Body of pancreas (tissue), 4 donors: ENCODE measurements around the gene NFKB1. TPM values are rescaled to one million over a fixed set of nuclear protein-coding genes. Genes with fewer than 3 reads are reported as not detected.
"Not testable (repeated sequence)": the region's sequence is repeated elsewhere in the genome, so short reads cannot be mapped to it uniquely, and the experiment has no call there.

Source experiments
- ATAC-seq: fragments of 150-250 bp; one replicate; pipeline ENCODE4 v1.9.1; 2016
- DNase-seq, 4 donors: peaks; one replicate each; pipeline ENCODE4 v3.0.0-alpha.2; 2019
- H3K27ac ChIP-seq, 4 donors: fragments of 200-600 bp; sonication (generic); 1 replicate in 3 of 4; 2 replicates in 1 of 4; pipeline versions ENCODE4 v1.5.1 to v1.6.1; 2016 to 2019; ENCODE audit warnings: mild to moderate bottlenecking in 1 of 4, mixed read lengths in 1 of 4, moderate library complexity in 1 of 4
- H3K27me3 ChIP-seq, 2 donors: fragments of 200-600 bp; sonication (generic); one replicate each; pipeline ENCODE4 v1.6.0; 2016; ENCODE audit warnings: mild to moderate bottlenecking in 1 of 2
- H3K36me3 ChIP-seq, 2 donors: fragments of 200-600 bp; sonication (generic); replicated peaks in 1 of 2; 2 replicates each; pipeline ENCODE4 v1.5.1; 2016; ENCODE audit warnings: low read depth in 2 of 2; ENCODE audit not compliant: insufficient read depth in 1 of 2
- H3K4me1 ChIP-seq: fragments of 200-600 bp; sonication (generic); one replicate; pipeline ENCODE4 v1.6.0; 2016
- H3K4me3 ChIP-seq, 2 donors: fragments of 200-600 bp; sonication (generic); 1 replicate in 1 of 2; 2 replicates in 1 of 2; pipeline ENCODE4 v1.5.1; 2016 to 2019
- H3K9me3 ChIP-seq, 3 donors: fragments of 200-600 bp; sonication (generic); 1 replicate in 2 of 3; 2 replicates in 1 of 3; pipeline ENCODE4 v1.5.1; 2016
- POLR2A ChIP-seq, 3 donors: fragments of 450-650 bp; IDR thresholded peaks; one replicate each; pipeline ENCODE4 v1.6.1; 2016; ENCODE audit warnings: antibody characterized with exemption in 3 of 3, mild to moderate bottlenecking in 2 of 3
- WGBS, 2 donors: methylation state at CpG; one replicate each; pipeline ENCODE4 v1.1.5; 2017; 5-methylcytosine and 5-hydroxymethylcytosine counted together
- intact Hi-C: fragments of 100-400 bp; cut with DNase I; formaldehyde crosslinking; loops from one replicate; pipeline ENCODE4 v1.15.1; 2023
- total RNA-seq, 2 donors: library from RNA; depleted of rRNA; stranded (reverse); fragments of >200 nt; gene quantifications; one replicate each; pipeline ENCODE4 v1.1.0, GENCODE V29; 2016
- TF ChIP-seq, protein P1 (sequence below), 7 experiments: fragments of 450-650 bp in 4 of 7; fragments of 200-600 bp in 3 of 7; sonication (generic) in 3 of 7; IDR thresholded peaks; one replicate each; pipeline ENCODE4 v1.5.1; 2016 to 2019; ENCODE audit warnings: antibody characterized with exemption in 7 of 7

The NFKB1 gene
- total RNA-seq, 2 donors from 2014 or later: 14.5 to 20.5 TPM

DNA sequence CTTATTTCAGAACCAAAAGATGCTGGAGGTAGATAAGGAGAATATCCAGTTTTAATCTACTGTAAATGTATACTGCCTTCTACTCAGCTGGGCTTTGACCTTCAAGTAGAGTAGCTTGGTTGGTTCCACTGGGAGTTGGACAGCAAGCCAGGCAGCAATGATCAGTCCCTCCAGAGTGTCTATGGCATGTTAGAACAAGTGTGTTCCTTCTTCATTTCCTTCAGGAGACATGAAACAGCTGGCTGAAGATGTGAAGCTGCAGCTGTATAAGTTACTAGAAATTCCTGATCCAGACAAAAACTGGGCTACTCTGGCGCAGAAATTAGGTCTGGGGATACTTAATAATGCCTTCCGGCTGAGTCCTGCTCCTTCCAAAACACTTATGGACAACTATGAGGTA lies 111.1 kb downstream of the NFKB1 start:
- H3K4me1 ChIP-seq: no peaks in the 10 kb centered on the region
- peaks cover 12 to 46% of the 10 kb centered on the region in 2 donors for H3K36me3 ChIP-seq
- DNase-seq (no peak), ATAC-seq (no peak)
- no peak overlapping the region for H3K4me3 ChIP-seq
- 87 to 91% methylated on average over 2 of the region's 2 CpGs for WGBS, 2 donors
- no peak overlapping the region for H3K27ac ChIP-seq
- intact Hi-C loops: loop anchor here (5.0 to 10.0 kb wide), 2 partner anchors 395 to 483 kb away; partner anchors contain the start of gene BDH2
- H3K27me3 ChIP-seq: no peaks in the 10 kb centered on the region
- no peaks in the 10 kb centered on the region for H3K9me3 ChIP-seq
- TF ChIP-seq, protein P1, sequence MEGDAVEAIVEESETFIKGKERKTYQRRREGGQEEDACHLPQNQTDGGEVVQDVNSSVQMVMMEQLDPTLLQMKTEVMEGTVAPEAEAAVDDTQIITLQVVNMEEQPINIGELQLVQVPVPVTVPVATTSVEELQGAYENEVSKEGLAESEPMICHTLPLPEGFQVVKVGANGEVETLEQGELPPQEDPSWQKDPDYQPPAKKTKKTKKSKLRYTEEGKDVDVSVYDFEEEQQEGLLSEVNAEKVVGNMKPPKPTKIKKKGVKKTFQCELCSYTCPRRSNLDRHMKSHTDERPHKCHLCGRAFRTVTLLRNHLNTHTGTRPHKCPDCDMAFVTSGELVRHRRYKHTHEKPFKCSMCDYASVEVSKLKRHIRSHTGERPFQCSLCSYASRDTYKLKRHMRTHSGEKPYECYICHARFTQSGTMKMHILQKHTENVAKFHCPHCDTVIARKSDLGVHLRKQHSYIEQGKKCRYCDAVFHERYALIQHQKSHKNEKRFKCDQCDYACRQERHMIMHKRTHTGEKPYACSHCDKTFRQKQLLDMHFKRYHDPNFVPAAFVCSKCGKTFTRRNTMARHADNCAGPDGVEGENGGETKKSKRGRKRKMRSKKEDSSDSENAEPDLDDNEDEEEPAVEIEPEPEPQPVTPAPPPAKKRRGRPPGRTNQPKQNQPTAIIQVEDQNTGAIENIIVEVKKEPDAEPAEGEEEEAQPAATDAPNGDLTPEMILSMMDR (IDR thresholded peaks at IDR 0.05): no peak
- TF ChIP-seq POLR2A (IDR thresholded peaks at IDR 0.05): no peak

DNA sequence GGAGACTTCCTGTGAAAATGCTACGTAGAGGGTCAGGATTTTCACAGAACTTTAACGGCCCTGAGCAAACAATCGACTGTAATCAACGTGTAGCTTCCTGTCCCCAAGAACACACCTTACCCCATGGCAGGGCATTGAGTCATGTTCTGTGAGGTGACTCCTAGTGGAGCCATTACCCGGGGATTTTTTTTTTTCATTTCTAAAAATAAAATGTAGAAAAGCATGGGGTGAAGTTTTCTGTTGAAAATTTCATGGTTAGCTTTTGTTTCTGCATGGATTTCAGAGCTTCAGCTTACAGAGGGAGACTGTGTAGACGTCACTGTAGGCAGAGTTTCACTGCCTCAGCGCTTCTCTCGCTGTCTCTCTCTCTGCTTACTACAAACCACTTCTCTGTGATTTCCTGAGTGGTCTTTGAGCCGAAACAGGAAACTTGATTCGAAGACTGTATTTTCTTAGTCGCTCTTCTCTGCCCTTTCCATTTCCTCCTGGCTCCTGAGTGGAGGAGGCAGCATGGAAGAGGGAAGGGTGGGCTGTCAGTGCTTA lies 111.7 kb downstream of the NFKB1 start:
- Histone ChIP-seq H3K9me3 (no peaks in the 10 kb centered on the region), H3K27ac (peak overlapping the region in 2 of 4 donors; percentile 27 to 31), H3K27me3 (no peaks in the 10 kb centered on the region), H3K4me1 (no peaks in the 10 kb centered on the region), H3K4me3 (no peak overlapping the region), H3K36me3 (peaks cover 6 to 41% of the 10 kb centered on the region in 2 donors)
- TF ChIP-seq POLR2A (IDR thresholded peaks at IDR 0.05): no peak
- TF ChIP-seq, protein P1 (IDR thresholded peaks at IDR 0.05): no peak
- intact Hi-C loops: loop anchor here (5.0 to 10.0 kb wide), 2 partner anchors 394 to 482 kb away; partner anchors contain the start of gene BDH2
- DNase-seq (no peak), ATAC-seq (no peak)
- 64 to 84% methylated on average over 11 of the region's 11 CpGs for WGBS, 2 donors

DNA sequence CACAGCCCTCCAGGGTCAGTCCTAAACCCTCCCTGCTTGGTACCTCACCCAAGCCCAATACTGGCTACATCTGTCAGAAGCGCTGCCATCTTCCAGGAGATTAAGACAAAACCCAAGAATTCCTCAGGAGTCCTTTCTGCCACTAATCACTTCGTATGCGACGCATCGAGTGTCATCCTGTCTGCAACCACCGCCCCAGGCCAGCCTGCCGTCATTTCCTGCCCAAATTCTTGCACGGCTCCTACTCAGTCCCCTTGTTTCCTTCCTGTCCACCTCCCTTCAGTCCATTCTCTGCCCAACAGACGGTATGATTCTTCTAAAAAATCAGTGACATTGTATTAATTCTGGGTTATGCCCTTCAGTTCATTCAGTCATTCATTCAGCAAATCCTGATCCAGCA lies 113.6 kb downstream of the NFKB1 start:
- ATAC-seq (no peak), DNase-seq (no peak)
- WGBS, 2 donors: 84 to 90% methylated on average over 9 of the region's 9 CpGs
- Histone ChIP-seq H3K4me3 (no peak overlapping the region), H3K27ac (no peak overlapping the region), H3K27me3 (no peaks in the 10 kb centered on the region), H3K4me1 (peaks cover 9% of the 10 kb centered on the region), H3K36me3 (peaks cover 0 to 32% of the 10 kb centered on the region in 2 donors), H3K9me3 (no peaks in the 10 kb centered on the region)
- TF ChIP-seq POLR2A (IDR thresholded peaks at IDR 0.05): no peak
- TF ChIP-seq, protein P1 (IDR thresholded peaks at IDR 0.05): no peak
- intact Hi-C loops: loop anchor here (5.0 to 10.0 kb wide), 2 partner anchors 392 to 480 kb away; partner anchors contain the start of gene BDH2

DNA sequence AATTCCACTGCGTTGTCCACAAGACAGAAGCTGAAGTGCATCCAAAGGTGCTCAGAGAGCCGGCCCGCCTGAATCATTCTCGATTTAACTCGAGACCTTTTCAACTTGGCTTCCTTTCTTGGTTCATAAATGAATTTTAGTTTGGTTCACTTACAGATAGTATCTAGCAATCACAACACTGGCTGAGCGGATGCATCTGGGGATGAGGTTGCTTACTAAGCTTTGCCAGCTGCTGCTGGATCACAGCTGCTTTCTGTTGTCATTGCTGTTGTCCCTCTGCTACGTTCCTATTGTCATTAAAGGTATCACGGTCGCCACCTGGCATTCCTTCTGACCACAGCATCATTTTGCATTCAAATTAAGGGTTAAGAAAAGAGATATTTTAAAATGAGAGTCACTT lies 115.5 kb downstream of the NFKB1 start:
- ATAC-seq (no peak), DNase-seq (no peak)
- 87 to 90% methylated on average over 9 of the region's 9 CpGs for WGBS, 2 donors
- H3K4me3 ChIP-seq: no peak overlapping the region
- H3K27ac ChIP-seq: no peak overlapping the region
- peaks cover 0 to 28% of the 10 kb centered on the region in 2 donors for H3K36me3 ChIP-seq
- no peak for TF ChIP-seq POLR2A (IDR thresholded peaks at IDR 0.05)
- TF ChIP-seq, protein P1 (IDR thresholded peaks at IDR 0.05): no peak
- H3K4me1 ChIP-seq: peaks cover 26% of the 10 kb centered on the region
- intact Hi-C loops: loop anchor here (10.0 kb wide), 1 partner anchor 478 kb away; the partner anchor contains the start of gene BDH2
- H3K9me3 ChIP-seq: no peaks in the 10 kb centered on the region
- no peaks in the 10 kb centered on the region for H3K27me3 ChIP-seq

DNA sequence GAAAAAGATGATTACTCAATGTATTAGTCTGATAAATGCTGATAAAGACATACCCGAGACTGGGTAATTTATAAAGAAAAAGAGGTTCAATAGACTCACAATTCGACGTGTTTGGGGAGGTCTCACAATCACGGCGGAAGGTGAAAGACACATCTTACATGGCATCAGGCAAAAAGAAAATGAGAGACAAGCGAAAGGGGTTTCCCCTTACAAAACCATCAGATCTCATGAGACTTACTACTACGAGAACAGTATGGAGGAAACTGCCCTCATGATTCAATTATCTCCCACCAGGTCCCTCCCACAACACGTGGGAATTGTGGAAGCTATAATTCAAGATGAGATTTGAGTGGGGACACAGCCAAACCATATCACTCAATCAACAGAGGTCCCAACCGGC lies 117.9 kb downstream of the NFKB1 start:
- H3K36me3 ChIP-seq, DNase-seq, H3K27me3 ChIP-seq, ATAC-seq, H3K9me3 ChIP-seq, H3K4me3 ChIP-seq: not testable (repeated sequence)
- intact Hi-C loops: loop anchor here (10.0 kb wide), 1 partner anchor 476 kb away; the partner anchor contains the start of gene BDH2
- 45% methylated on average over 9 of the region's 9 CpGs for WGBS, 2 donors
- Histone ChIP-seq H3K27ac (peak overlapping the region in 3 of 4 donors; percentile 82 to 94 (median 91)), H3K4me1 (peaks cover 37% of the 10 kb centered on the region)

DNA sequence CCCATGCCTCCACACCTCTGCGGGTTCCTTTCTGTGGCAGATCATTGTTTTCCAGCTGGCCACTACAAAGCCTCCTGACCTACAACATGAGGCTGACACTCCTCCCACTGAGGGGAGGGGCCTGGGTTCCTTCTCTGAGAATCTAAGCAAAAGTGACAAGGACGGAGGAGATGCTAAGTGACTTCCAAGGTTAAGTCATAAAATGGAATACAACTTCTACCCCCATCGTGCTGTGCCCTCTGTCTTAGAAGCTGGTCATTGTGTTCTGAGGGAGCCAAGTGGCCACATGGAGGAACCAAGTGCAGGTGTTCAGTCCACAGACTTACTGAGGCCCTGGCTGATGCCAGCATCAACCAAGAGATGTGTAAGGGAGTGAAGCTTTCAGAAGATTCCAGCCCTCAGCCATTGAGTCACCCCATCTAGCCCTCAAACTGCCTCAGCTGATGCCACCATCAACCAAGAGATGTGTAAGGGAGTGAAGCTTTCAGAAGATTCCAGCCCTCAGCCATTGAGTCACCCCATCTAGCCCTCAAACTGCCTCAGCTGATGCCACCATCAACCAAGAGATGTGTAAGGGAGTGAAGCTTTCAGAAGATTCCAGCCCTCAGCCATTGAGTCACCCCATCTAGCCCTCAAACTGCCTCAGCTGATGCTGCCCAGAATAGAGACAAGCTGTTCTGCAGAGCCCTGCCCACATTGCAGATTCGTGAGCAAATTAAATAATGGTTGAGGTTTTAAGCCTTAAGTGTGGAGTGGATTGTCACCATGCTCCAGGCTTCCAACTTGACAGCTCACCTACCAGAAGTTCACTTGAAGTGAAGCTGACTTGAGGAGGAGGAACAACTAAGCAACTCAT lies 118.8 kb downstream of the NFKB1 start:
- peak; percentile 29 to 67 (median 46) for DNase-seq
- intact Hi-C loops: loop anchor here (10.0 kb wide), 1 partner anchor 475 kb away; the partner anchor contains the start of gene BDH2
- WGBS, 2 donors: 38 to 42% methylated on average over 4 of the region's 4 CpGs

More for the DNA sequence above, 118.8 kb downstream of the NFKB1 start:
- H3K4me3 ChIP-seq, H3K36me3 ChIP-seq, H3K9me3 ChIP-seq, H3K27me3 ChIP-seq, ATAC-seq: not testable (repeated sequence)
- Histone ChIP-seq H3K4me1 (peaks cover 37% of the 10 kb centered on the region), H3K27ac (peak overlapping the region; percentile 82 to 94 (median 87))
